Esophagus squamous epithelium (tissue), 5 donors: ENCODE measurements around the gene SETDB2. TPM values are rescaled to one million over a fixed set of nuclear protein-coding genes. Genes with fewer than 3 reads are reported as not detected.
A peak's percentile ranks its signal among the peaks of the same experiment; 100 is the strongest.

Source experiments
- DNase-seq: peaks from one replicate; lab custom pipeline; 2025; lab: John Stamatoyannopoulos, UW
- H3K27ac ChIP-seq, 4 donors: fragments of 200-600 bp; sonication (generic); one replicate each; pipeline ENCODE4 v1.5.1; 2016 to 2019; ENCODE audit warnings: mild to moderate bottlenecking in 1 of 4
- H3K27me3 ChIP-seq, 4 donors: fragments of 200-600 bp; sonication (generic); 1 replicate in 3 of 4; 2 replicates in 1 of 4; pipeline versions ENCODE4 v1.5.1 to v1.6.0; 2017 to 2021; ENCODE audit warnings: antibody characterized with exemption in 1 of 4
- H3K36me3 ChIP-seq, 3 donors: fragments of 200-600 bp; sonication (generic); one replicate each; pipeline ENCODE4 v1.5.1; 2016 to 2019
- H3K4me1 ChIP-seq, 3 donors: fragments of 200-600 bp; sonication (generic); one replicate each; pipeline ENCODE4 v1.5.1; 2017 to 2019
- H3K4me3 ChIP-seq, 4 donors: fragments of 200-600 bp; sonication (generic); 1 replicate in 3 of 4; 2 replicates in 1 of 4; pipeline ENCODE4 v1.5.1; 2016 to 2019; ENCODE audit warnings: mild to moderate bottlenecking in 2 of 4, moderate library complexity in 1 of 4
- H3K9me3 ChIP-seq, 3 donors: fragments of 200-600 bp; sonication (generic); one replicate each; pipeline ENCODE4 v1.5.1; 2016 to 2019
- POLR2A ChIP-seq, 4 donors: fragments of 450-650 bp; IDR thresholded peaks; one replicate each; pipeline ENCODE4 v1.6.1; 2017; ENCODE audit warnings: antibody characterized with exemption in 4 of 4, mild to moderate bottlenecking in 4 of 4, moderate library complexity in 3 of 4
- WGBS, 2 donors: methylation state at CpG; one replicate each; pipeline ENCODE4 v1.1.5; 2018; 5-methylcytosine and 5-hydroxymethylcytosine counted together
- intact Hi-C: fragments of 100-400 bp; cut with DNase I; formaldehyde crosslinking; loops from one replicate; pipeline ENCODE4 v1.15.0; 2022
- total RNA-seq, 4 donors: library from RNA; depleted of rRNA; stranded (reverse); fragments of >200 nt; gene quantifications; one replicate each; pipeline ENCODE4 v1.1.0, GENCODE V29; 2016
- TF ChIP-seq, protein P1 (sequence below), 6 experiments: fragments of 450-650 bp in 4 of 6; fragments of 200-600 bp in 2 of 6; sonication (generic) in 2 of 6; IDR thresholded peaks; one replicate each; pipeline ENCODE4 v1.5.1; 2016 to 2019; ENCODE audit warnings: antibody characterized with exemption in 6 of 6, mild to moderate bottlenecking in 4 of 6, moderate library complexity in 4 of 6
- donor health status: DM: yes; HTN: yes; CAD: no.

The SETDB2 gene
- total RNA-seq, 4 donors from 2014 or later, result 2.3 to 9.0 (median 4.8) TPM

DNA sequence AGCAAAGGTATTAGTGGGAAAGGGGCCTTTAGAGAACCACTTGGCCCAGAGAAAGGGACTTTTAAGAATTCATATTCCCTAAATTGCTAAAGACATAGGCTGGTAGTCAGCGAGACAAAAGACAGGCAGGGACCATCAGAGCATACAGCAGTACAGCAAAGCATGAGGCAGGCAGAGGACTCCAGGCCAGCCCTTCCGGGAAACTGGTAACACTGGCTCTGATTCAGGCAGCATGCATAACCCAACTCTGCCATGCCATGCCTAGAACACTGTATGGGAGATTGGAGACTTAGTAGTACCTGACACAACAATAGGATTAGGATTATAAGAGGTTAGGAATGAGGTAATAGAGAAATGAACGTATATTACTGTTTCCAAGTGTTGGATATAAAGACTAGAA, 35.1 kb upstream of the SETDB2 start:
- peak overlapping the region in 1 of 4 donors; percentile 37 for H3K27ac ChIP-seq
- H3K9me3 ChIP-seq, result no peaks in the 10 kb centered on the region
- WGBS, 2 donors, result 49 to 62% methylated on average over 3 of the region's 3 CpGs
- intact Hi-C loops, result no loop called here
- no peaks in the 10 kb centered on the region for H3K27me3 ChIP-seq
- no peak for DNase-seq
- H3K4me1 ChIP-seq, result peaks cover 0 to 12% (median 0%) of the 10 kb centered on the region in 3 donors
- H3K36me3 ChIP-seq, result no peaks in the 10 kb centered on the region
- no peak overlapping the region for H3K4me3 ChIP-seq
- no peak for TF ChIP-seq POLR2A (IDR thresholded peaks at IDR 0.05)
- TF ChIP-seq, protein P1, sequence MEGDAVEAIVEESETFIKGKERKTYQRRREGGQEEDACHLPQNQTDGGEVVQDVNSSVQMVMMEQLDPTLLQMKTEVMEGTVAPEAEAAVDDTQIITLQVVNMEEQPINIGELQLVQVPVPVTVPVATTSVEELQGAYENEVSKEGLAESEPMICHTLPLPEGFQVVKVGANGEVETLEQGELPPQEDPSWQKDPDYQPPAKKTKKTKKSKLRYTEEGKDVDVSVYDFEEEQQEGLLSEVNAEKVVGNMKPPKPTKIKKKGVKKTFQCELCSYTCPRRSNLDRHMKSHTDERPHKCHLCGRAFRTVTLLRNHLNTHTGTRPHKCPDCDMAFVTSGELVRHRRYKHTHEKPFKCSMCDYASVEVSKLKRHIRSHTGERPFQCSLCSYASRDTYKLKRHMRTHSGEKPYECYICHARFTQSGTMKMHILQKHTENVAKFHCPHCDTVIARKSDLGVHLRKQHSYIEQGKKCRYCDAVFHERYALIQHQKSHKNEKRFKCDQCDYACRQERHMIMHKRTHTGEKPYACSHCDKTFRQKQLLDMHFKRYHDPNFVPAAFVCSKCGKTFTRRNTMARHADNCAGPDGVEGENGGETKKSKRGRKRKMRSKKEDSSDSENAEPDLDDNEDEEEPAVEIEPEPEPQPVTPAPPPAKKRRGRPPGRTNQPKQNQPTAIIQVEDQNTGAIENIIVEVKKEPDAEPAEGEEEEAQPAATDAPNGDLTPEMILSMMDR (IDR thresholded peaks at IDR 0.05), result no peak

DNA sequence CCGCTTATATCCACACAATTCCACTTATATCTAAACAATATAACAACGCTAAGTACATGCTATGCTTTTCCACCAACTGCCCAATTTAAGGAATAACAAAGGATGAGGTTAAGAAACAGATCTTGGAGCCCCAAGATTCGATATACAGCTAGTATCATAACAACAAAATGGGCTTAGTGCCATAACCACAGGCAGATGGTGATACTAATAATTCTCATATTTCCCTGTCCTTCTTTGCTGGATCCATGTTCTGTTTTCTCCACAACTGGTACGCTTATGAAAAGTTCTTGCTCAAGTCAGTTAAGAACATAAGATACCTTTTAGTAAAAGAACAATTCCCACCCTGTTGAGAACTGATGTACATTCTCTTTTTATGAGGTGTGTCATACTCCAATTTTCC, 34.1 kb upstream of the SETDB2 start:
- no peak overlapping the region for H3K4me3 ChIP-seq
- TF ChIP-seq, protein P1 (IDR thresholded peaks at IDR 0.05), result no peak
- TF ChIP-seq POLR2A (IDR thresholded peaks at IDR 0.05), result no peak
- no peak overlapping the region for H3K27ac ChIP-seq
- intact Hi-C loops, result no loop called here
- 68 to 75% methylated on average over 4 of the region's 4 CpGs for WGBS, 2 donors
- DNase-seq, result no peak
- no peaks in the 10 kb centered on the region for H3K27me3 ChIP-seq
- peaks cover 0 to 12% (median 0%) of the 10 kb centered on the region in 3 donors for H3K4me1 ChIP-seq
- H3K9me3 ChIP-seq, result no peaks in the 10 kb centered on the region
- H3K36me3 ChIP-seq, result no peaks in the 10 kb centered on the region

DNA sequence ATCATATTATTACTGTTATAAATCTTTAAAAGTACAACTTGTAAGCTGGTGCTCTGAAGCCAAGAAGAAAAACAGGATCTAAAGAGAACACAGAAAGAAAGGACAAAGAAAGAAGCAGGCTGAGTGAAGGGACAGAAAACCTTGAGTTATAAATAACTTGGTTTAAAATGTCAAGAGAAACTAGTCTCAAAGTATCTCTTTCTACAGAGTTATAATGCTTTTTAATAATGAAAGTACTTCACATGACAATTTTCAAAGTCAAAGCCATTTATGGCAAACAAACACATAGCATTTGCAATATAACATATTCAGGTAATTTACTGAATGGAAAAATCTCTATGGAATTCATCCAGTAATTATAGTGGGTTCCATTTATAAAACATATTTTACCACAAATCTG, 33.6 kb upstream of the SETDB2 start:
- H3K27ac ChIP-seq, result no peak overlapping the region

DNA sequence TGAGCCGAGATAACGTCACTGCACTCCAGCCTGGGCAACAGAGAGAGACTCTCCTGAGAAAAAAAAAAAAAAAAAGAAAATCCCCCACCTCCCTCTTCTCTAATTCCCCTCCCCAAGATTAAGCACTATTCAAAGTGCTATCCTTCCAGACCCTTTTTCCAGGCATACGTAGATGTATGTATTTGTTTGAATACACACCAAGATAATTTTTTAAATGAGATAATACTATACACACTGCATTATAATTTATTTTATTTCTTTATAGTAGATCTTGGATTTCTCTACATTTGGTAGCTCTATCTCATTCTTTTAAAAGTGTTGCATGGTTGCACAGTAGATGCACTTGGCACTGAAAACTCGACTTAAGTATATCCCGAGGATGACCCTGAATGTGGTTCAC, 32.7 kb upstream of the SETDB2 start:
- TF ChIP-seq, protein P1 (IDR thresholded peaks at IDR 0.05), result no peak
- TF ChIP-seq POLR2A (IDR thresholded peaks at IDR 0.05), result no peak
- Histone ChIP-seq H3K4me3 (no peak overlapping the region), H3K27ac (no peak overlapping the region), H3K27me3 (no peaks in the 10 kb centered on the region), H3K36me3 (no peaks in the 10 kb centered on the region), H3K4me1 (peaks cover 0 to 12% (median 0%) of the 10 kb centered on the region in 3 donors), H3K9me3 (no peaks in the 10 kb centered on the region)
- intact Hi-C loops, result no loop called here
- DNase-seq, result no peak
- WGBS, 2 donors, result 93 to 96% methylated on average over 5 of the region's 5 CpGs

More for the DNA sequence above, 33.6 kb upstream of the SETDB2 start:
- Histone ChIP-seq H3K27me3 (no peaks in the 10 kb centered on the region), H3K4me1 (peaks cover 0 to 12% (median 0%) of the 10 kb centered on the region in 3 donors), H3K4me3 (no peak overlapping the region), H3K36me3 (no peaks in the 10 kb centered on the region), H3K9me3 (no peaks in the 10 kb centered on the region)
- TF ChIP-seq POLR2A (IDR thresholded peaks at IDR 0.05), result no peak
- TF ChIP-seq, protein P1 (IDR thresholded peaks at IDR 0.05), result no peak
- intact Hi-C loops, result no loop called here
- DNase-seq, result no peak

DNA sequence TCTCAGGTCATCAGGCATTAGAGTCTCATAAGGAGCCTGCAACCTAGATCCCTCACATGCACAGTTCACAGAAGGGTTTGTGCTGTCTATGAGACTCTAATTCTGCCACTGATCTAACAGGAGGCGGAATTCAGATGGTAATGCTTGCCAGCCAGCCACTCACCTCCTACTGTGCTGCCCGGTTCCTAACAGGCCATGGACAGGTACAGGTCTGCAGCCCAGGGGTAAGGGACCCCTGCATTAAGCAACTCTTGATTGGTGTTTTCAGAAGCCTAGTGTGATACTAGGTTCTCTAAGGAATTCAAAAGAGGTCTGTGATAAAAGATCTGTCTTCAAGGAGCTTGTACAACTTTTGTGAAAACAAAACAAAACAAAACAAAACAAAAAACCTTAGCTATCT, 31.3 kb upstream of the SETDB2 start:
- no peak for DNase-seq
- intact Hi-C loops, result no loop called here
- Histone ChIP-seq H3K27me3 (no peaks in the 10 kb centered on the region), H3K36me3 (no peaks in the 10 kb centered on the region), H3K4me3 (no peak overlapping the region), H3K9me3 (no peaks in the 10 kb centered on the region), H3K27ac (no peak overlapping the region), H3K4me1 (peaks cover 0 to 12% (median 0%) of the 10 kb centered on the region in 3 donors)
- TF ChIP-seq, protein P1 (IDR thresholded peaks at IDR 0.05), result no peak
- no peak for TF ChIP-seq POLR2A (IDR thresholded peaks at IDR 0.05)
- 68% methylated on average over 2 of the region's 2 CpGs; no CpG with 5 or more reads in 1 of the 2 donors for WGBS, 2 donors
